H4 (cell line): ENCODE measurements around the gene RNF148. TPM values are rescaled to one million over a fixed set of nuclear protein-coding genes. Genes with fewer than 3 reads are reported as not detected.

ENCODE experiments used
- total RNA-seq: library from RNA; depleted of rRNA; stranded (reverse); fragments of >200 nt; shearing (Covaris generic); gene quantifications from 2 replicates; pipeline ENCODE4 v1.2.3, GENCODE V29; 2014; rRNA removed

The RNF148 gene
- total RNA-seq, 1 experiment from 2014 or later = 0.14 TPM

Other genes starting within 250 kb of the RNF148 start
- gene RNF133, start 3.8 kb downstream of the RNF148 start, total RNA-seq = not detected in 2 replicates
- 22.4 and 23.3 TPM in 2 replicates for gene CADPS2, start 183.5 kb upstream of the RNF148 start, total RNA-seq